Measurements from ENCODE around the gene CHST11.

- TF ChIP-seq, protein P1, sequence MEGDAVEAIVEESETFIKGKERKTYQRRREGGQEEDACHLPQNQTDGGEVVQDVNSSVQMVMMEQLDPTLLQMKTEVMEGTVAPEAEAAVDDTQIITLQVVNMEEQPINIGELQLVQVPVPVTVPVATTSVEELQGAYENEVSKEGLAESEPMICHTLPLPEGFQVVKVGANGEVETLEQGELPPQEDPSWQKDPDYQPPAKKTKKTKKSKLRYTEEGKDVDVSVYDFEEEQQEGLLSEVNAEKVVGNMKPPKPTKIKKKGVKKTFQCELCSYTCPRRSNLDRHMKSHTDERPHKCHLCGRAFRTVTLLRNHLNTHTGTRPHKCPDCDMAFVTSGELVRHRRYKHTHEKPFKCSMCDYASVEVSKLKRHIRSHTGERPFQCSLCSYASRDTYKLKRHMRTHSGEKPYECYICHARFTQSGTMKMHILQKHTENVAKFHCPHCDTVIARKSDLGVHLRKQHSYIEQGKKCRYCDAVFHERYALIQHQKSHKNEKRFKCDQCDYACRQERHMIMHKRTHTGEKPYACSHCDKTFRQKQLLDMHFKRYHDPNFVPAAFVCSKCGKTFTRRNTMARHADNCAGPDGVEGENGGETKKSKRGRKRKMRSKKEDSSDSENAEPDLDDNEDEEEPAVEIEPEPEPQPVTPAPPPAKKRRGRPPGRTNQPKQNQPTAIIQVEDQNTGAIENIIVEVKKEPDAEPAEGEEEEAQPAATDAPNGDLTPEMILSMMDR (IDR thresholded peaks at IDR 0.05; ENCODE audit: low read depth, low read length, missing input control): no peak
- TF ChIP-seq JUND (IDR thresholded peaks at IDR 0.05) (no peak), FOXA1 (IDR thresholded peaks at IDR 0.05) (no peak), RAD21 (IDR thresholded peaks at IDR 0.05) (no peak), TAF1 (conservative IDR thresholded peaks at IDR 0.05) (no peak), HNF4G (IDR thresholded peaks at IDR 0.05) (no peak), YY1 (IDR thresholded peaks at IDR 0.05) (no peak), GABPA (IDR thresholded peaks at IDR 0.05 in 1 of 2, conservative IDR thresholded peaks at IDR 0.05 in 1 of 2) (no peak), FOXA2 (IDR thresholded peaks at IDR 0.05) (no peak), SP1 (IDR thresholded peaks at IDR 0.05) (no peak), RXRA (IDR thresholded peaks at IDR 0.05) (no peak)
- TF ChIP-seq, protein P2, sequence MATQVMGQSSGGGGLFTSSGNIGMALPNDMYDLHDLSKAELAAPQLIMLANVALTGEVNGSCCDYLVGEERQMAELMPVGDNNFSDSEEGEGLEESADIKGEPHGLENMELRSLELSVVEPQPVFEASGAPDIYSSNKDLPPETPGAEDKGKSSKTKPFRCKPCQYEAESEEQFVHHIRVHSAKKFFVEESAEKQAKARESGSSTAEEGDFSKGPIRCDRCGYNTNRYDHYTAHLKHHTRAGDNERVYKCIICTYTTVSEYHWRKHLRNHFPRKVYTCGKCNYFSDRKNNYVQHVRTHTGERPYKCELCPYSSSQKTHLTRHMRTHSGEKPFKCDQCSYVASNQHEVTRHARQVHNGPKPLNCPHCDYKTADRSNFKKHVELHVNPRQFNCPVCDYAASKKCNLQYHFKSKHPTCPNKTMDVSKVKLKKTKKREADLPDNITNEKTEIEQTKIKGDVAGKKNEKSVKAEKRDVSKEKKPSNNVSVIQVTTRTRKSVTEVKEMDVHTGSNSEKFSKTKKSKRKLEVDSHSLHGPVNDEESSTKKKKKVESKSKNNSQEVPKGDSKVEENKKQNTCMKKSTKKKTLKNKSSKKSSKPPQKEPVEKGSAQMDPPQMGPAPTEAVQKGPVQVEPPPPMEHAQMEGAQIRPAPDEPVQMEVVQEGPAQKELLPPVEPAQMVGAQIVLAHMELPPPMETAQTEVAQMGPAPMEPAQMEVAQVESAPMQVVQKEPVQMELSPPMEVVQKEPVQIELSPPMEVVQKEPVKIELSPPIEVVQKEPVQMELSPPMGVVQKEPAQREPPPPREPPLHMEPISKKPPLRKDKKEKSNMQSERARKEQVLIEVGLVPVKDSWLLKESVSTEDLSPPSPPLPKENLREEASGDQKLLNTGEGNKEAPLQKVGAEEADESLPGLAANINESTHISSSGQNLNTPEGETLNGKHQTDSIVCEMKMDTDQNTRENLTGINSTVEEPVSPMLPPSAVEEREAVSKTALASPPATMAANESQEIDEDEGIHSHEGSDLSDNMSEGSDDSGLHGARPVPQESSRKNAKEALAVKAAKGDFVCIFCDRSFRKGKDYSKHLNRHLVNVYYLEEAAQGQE (IDR thresholded peaks at IDR 0.05): no peak
- TF ChIP-seq, protein P3, sequence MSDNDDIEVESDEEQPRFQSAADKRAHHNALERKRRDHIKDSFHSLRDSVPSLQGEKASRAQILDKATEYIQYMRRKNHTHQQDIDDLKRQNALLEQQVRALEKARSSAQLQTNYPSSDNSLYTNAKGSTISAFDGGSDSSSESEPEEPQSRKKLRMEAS (IDR thresholded peaks at IDR 0.05): no peak
Observed at GRCh38 chr12:104470521-104470920, 13.8 kb downstream of the CHST11 start.

Data from liver (tissue), 3 donors.